ENCODE results near the gene ZNF485. TPM values are rescaled to one million over a fixed set of nuclear protein-coding genes. Genes with fewer than 3 reads are reported as not detected.

Gene ZNF485
- total RNA-seq, 4 donors from 2014 or later: 1.8 to 4.8 (median 2.1) TPM

DNA sequence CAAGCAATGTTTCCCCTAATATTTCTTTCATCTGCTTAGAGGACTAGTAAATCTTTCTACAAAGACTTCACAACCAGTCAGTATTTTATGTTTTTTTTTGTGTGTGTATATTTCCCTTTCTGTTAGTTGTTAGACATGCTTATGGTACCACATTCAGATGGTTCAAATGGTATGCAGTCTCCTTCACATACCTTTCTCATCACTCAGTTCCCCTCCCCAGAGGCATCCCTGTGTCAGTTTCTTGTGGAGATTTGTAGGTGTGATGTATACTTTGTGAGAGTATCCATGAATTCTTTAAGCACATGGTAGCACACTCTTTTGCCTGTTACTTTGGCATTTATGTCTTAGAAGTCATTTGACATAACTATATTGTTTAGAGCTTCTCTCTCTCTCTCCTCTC is 4.4 kb downstream of the ZNF485 start:
- DNase-seq (ENCODE audit: low spot score in 2 of 2): no peak
- no peaks in the 10 kb centered on the region for H3K9me3 ChIP-seq
- peaks cover 16% of the 10 kb centered on the region for H3K4me1 ChIP-seq
- H3K27me3 ChIP-seq: no peaks in the 10 kb centered on the region
- TF ChIP-seq, protein P1, sequence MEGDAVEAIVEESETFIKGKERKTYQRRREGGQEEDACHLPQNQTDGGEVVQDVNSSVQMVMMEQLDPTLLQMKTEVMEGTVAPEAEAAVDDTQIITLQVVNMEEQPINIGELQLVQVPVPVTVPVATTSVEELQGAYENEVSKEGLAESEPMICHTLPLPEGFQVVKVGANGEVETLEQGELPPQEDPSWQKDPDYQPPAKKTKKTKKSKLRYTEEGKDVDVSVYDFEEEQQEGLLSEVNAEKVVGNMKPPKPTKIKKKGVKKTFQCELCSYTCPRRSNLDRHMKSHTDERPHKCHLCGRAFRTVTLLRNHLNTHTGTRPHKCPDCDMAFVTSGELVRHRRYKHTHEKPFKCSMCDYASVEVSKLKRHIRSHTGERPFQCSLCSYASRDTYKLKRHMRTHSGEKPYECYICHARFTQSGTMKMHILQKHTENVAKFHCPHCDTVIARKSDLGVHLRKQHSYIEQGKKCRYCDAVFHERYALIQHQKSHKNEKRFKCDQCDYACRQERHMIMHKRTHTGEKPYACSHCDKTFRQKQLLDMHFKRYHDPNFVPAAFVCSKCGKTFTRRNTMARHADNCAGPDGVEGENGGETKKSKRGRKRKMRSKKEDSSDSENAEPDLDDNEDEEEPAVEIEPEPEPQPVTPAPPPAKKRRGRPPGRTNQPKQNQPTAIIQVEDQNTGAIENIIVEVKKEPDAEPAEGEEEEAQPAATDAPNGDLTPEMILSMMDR (IDR thresholded peaks at IDR 0.05): no peak
- TF ChIP-seq EP300 (IDR thresholded peaks at IDR 0.05) (no peak), POLR2A (IDR thresholded peaks at IDR 0.05) (no peak), POLR2AphosphoS5 (IDR thresholded peaks at IDR 0.05) (no peak)
- no peak overlapping the region for H3K27ac ChIP-seq
- no peak overlapping the region for H3K4me3 ChIP-seq
- peaks cover 38% of the 10 kb centered on the region for H3K36me3 ChIP-seq

DNA sequence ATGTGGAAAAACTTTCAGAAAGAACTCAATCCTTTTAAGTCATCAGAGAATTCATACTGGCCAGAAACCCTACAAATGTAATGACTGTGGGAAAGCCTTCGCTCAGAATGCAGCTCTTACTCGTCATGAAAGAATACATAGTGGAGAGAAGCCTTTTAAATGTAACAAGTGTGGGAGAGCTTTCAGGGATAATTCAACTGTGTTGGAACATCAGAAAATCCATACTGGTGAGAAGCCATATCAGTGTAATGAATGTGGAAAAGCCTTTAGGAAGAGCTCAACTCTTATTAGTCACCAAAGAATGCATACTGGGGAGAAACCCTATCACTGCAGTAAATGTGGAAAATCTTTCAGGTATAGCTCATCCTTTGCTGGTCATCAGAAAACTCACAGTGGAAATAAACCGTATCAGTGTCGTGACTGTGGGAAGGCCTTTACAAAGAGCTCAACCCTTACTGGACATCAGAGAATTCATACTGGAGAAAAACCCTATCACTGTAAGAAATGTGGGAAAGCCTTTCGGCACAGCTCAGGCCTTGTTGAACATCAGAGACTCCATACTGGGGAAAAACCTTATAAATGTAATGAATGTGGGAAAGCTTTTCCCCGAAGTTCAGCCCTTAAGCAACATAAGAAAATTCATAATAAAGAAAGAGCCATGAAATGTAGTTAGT is 10.6 kb downstream of the ZNF485 start:
- peaks cover 7% of the 10 kb centered on the region for H3K9me3 ChIP-seq
- no peak overlapping the region for H3K4me3 ChIP-seq
- 96% methylated on average over 6 of the region's 6 CpGs for WGBS
- H3K27ac ChIP-seq: no peak overlapping the region
- DNase-seq (ENCODE audit: low spot score in 2 of 2): no peak
- peaks cover 32% of the 10 kb centered on the region for H3K36me3 ChIP-seq
- H3K4me1 ChIP-seq: no peaks in the 10 kb centered on the region
- H3K27me3 ChIP-seq: no peaks in the 10 kb centered on the region
- TF ChIP-seq, protein P1 (IDR thresholded peaks at IDR 0.05): no peak
- TF ChIP-seq EP300 (IDR thresholded peaks at IDR 0.05): no peak
- TF ChIP-seq POLR2A (IDR thresholded peaks at IDR 0.05): no peak
- no peak for TF ChIP-seq POLR2AphosphoS5 (IDR thresholded peaks at IDR 0.05)

DNA sequence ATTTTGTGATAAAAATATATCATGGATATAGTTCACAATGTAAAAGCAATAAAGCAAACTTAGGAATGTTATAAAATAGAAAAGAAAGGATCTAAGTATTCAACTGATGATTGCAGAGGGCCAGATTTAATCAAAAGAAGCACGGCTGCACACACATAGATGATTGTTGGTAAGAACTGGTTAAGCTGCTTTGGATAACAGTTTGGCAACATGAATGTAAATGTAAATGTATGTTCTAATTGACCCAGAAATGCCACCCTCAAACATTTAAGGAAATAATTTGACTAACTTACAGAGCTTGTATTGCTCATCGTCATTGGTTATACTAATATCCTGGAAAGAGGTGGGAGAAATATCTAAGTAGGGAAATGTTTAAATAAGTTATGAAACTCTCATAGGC is 13.1 kb downstream of the ZNF485 start:
- TF ChIP-seq, protein P1 (IDR thresholded peaks at IDR 0.05): no peak
- TF ChIP-seq POLR2AphosphoS5 (IDR thresholded peaks at IDR 0.05) (no peak), EP300 (IDR thresholded peaks at IDR 0.05) (no peak), POLR2A (IDR thresholded peaks at IDR 0.05) (no peak)
- WGBS: 63% methylated on average over 2 of the region's 2 CpGs
- Histone ChIP-seq H3K36me3 (peaks cover 19% of the 10 kb centered on the region), H3K27ac (no peak overlapping the region), H3K4me3 (no peak overlapping the region), H3K9me3 (peaks cover 7% of the 10 kb centered on the region), H3K27me3 (no peaks in the 10 kb centered on the region), H3K4me1 (no peaks in the 10 kb centered on the region)
- no peak for DNase-seq (ENCODE audit: low spot score in 2 of 2)

DNA sequence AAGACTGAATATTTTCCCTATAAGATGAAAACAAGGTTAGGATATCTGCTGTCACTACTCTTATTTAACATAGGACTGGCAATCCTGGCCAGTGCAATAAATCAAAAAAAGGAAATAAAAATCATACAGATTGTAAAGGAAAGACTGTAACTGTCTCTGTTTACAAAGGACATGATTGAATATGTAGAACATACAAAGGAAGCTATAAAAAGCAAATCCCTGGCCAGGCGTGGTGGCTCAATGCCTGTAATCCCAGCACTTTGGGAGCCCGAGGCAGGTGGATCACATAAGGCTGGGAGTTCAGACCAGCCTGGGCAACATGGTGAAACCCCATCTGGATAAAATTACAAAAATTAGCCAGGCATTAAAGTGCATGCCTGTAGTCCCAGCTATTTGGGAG is 15.8 kb downstream of the ZNF485 start:
- Histone ChIP-seq H3K36me3 (peaks cover under 1% of the 10 kb centered on the region), H3K9me3 (no peaks in the 10 kb centered on the region), H3K27ac (no peak overlapping the region), H3K4me1 (no peaks in the 10 kb centered on the region), H3K27me3 (no peaks in the 10 kb centered on the region), H3K4me3 (no peak overlapping the region)
- TF ChIP-seq EP300 (IDR thresholded peaks at IDR 0.05) (no peak), POLR2A (IDR thresholded peaks at IDR 0.05) (no peak), POLR2AphosphoS5 (IDR thresholded peaks at IDR 0.05) (no peak)
- TF ChIP-seq, protein P1 (IDR thresholded peaks at IDR 0.05): no peak
- 23% methylated on average over 2 of the region's 2 CpGs for WGBS
- DNase-seq (ENCODE audit: low spot score in 2 of 2): no peak

DNA sequence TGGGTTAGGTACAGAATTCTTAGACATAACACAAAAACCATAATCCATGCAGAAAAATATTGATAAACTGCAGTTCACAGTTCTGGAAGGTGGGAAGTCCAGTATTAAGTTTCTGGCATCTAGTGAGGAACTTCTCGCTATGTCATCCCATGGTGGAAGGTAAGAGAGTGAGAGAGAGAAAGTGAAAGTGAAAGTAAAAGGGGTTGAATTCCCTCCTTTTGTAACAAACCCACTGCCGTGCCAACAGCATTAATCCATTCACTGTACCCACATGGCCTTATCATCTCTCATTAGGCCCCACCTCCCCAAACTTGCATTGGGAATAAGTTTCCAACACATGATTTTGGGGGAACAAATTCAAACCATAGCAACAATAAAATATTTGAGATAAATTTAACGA is 17.1 kb downstream of the ZNF485 start:
- no peak for DNase-seq (ENCODE audit: low spot score in 2 of 2)
- 57% methylated on average over 3 of the region's 3 CpGs for WGBS
- Histone ChIP-seq H3K9me3 (no peaks in the 10 kb centered on the region), H3K36me3 (no peaks in the 10 kb centered on the region), H3K4me1 (no peaks in the 10 kb centered on the region), H3K27me3 (no peaks in the 10 kb centered on the region), H3K27ac (no peak overlapping the region), H3K4me3 (no peak overlapping the region)
- TF ChIP-seq, protein P1 (IDR thresholded peaks at IDR 0.05): no peak

Data from suprapubic skin (tissue), 4 donors.